T-helper 2 cell treated with Interferon-gamma antibody and Interleukin-4, amounts not matched to agents 100 ng/mL and 5 ng/mL, for 36 hours (primary cell): ENCODE data around the gene RAD1. TPM values are rescaled to one million over a fixed set of nuclear protein-coding genes. Genes with fewer than 3 reads are reported as not detected.
"Not testable (repeated sequence)": the region's sequence is repeated elsewhere in the genome, so short reads cannot be mapped to it uniquely, and the experiment has no call there.

ENCODE experiments used
- intact Hi-C: fragments of 100-400 bp; cut with micrococcal nuclease; formaldehyde crosslinking; loops from one replicate; pipeline ENCODE4 v1.15.1; 2023
- total RNA-seq: library from RNA; stranded (reverse); gene quantifications from 2 replicates; pipeline ENCODE4 v1.2.3, GENCODE V29; 2022

Gene RAD1
- 28.1 and 32.3 TPM in 2 replicates for total RNA-seq

DNA sequence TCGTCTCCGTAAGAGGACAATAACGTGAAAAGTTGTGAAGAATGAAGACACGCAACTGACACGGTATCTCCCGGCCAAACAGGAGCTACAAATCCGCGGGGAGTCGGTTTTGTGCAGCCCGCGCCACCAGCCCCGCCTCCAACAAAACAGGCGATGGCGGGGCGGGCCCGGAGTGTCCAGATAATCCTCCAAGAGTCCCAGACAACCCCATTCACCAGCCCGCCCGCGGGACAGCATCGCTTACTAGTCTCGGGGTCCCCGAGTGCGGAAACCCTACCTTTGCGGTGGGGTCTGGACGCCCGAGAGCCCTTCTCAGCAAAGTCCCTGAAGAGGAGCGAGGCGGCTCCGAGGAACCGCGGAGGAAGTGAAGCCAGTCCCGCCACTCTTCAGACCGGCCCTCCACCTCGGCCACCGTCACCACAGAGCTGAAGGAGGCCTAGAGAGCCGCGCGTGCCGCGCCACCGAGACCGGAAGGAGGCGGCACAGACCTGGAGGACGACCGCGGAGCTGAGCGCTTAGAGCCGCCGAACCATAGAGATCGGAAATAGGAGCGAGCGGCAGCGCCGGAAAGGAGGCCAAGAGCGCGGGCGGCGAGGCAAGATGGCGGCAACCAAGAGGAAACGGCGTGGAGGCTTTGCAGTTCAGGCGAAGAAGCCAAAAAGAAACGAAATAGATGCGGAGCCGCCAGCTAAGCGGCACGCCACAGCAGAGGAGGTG lies at the start of gene RAD1, which contains the start of gene BRIX1:
Gene RAD1 (minus strand): TSS at position 366 of the 717 bp plus-strand sequence. CDS start 612 bp downstream, outside the sequence.
Gene BRIX1 (plus strand): TSS at position 573 of the 717 bp plus-strand sequence. CDS start 28 bp downstream, at position 601.
- intact Hi-C loops, result loop anchor here (1.0 to 5.0 kb wide), 7 partner anchors 9 to 1962 kb away; partner anchors contain the start of genes AMACR, DNAJC21, IL7R and NIPBL

DNA sequence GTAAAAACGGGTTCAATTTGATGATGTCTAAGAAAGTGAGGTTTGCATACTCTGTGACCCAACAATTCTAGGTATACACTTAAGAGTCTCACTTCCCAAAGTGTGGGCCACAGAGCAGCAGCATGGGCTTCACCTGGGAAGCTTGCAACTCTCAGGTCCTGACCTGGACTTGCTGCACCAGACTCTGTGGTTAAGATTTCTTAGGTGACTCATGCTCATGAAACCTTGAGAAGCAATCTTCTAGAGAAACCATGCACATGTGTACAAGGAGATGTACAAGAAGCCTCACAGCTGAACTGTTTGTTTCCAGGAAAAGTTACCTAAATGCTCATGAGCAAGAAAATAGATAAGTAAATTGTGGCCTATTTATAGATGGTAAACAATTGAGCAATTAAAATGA lies 44.0 kb upstream of the RAD1 start:
- intact Hi-C loops, result no loop called here

DNA sequence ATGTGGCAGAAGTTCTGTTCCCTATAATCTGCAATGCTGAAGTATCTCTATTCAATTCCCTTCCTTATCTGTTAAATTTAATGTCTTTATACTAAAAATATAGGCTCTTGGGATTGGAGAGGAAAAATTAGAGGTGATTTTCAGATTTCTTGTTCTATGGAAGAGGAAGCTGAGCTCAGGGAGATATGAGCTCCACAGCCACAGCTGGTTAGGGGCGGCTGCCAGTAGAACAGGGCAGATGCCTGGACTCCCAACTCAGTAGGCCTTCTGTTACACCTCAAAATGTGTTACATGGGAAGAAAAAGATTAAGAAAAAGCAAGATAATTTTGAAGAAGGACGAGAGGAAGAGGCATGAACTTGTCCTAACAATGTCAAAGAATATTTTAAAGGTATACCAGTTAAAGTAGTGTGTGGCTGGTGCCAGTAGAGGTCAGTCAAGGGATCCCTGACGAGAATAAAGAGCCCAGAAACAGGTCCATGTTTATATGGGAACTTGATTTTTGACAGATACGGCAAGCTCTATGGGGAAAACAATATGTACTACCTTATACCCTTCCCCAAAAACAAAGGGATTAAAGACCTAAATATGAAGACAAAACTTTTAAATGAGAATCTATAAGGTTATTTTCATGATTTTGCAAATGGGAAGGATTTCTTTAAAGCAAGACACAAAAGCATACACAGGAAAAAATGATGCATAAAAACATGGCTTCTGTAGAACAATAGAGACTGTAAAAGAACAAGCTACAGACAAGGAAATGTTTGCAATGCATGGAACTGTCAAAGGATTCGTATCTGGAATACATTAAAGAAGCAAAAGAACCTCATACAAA lies 42.8 kb upstream of the RAD1 start:
- intact Hi-C loops, result loop anchor here (1.0 kb wide), 1 partner anchor 45 kb away; no protein-coding TSS in a partner anchor

DNA sequence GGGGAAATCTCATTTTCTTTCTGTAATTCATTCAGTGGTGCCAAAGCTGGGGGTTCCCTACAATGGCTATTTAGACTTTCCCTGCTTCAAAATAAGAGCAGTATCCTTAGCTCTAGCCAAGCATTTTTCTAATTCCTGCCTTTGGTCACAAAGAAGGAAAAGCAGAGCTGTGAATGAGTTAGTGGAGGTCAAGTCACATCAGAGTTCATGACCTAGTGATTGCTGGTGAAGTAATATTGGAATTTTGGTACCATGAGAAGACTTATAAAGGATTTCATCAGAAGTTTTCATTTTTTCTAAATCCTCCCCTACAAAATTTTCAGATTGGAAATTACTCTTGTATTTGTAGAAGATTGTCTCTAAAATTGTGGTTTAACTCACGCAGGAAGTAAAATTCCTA lies 42.0 kb upstream of the RAD1 start:
- intact Hi-C loops, result no loop called here

DNA sequence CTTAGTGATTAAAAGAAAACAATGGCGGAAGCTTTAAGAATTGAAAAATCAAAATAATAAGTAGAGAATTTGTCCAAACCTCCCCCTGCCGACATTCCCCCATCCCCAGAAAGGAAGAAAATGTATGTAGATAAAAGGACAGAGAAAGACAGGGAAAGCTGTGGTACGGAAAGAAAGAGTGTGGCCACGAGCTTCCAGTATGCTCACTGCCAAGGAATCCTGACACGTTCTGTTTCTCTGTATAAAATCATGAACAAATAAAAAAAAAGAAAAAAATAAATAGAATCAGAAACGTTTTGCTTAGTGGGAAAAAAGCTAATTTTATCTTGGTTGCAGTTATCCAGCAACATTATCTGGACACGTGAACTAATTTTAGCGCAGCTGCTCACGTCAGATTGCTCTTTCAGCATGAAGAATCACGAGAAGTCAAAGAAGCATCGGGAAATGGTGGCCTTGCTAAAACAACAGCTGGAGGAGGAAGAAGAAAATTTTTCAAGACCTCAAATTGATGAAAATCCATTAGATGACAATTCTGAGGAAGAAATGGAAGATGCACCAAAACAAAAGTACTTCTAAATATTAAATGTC lies 29.2 kb upstream of the RAD1 start:
- intact Hi-C loops, result no loop called here

DNA sequence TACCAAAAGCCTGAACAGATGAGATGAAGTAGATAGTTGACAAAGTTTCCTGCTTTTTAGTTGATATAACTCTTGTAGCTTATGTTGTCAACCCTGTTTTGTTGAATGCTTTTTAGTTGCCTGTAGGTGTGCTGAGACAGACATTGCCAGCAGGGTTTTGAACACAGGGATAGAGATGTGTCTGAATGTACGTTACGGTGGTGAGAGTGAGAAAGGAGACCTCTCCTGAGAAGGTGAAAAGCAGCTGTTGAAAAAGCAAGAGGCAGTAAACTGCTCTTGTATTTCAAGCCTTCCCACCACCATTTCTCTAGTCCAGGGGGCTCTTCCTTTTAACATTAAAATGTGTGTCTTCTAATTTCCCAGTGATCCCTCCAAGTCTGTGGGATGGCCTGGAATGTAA lies 28.7 kb upstream of the RAD1 start:
- intact Hi-C loops, result no loop called here

DNA sequence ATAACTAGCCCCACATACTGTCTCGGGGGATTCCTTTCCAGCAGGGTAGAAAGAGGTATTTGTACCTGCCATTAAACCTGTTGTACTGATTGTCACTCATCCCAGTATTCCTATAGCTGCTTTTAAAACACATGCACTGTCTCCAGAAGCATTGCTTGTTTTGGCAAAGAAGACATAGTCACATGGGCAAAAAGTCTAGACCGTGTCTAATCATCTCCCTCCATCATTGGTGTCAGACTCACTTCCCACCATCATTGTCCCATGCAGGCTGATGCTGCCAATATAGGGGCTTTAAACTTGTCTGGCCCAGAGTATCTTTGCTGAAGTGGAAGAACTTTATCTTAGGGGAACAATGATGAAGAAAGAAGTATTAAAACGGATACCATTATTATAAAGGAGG lies 26.6 kb upstream of the RAD1 start:
- intact Hi-C loops, result no loop called here

GRCh38 chr5:34932947-34933346 lies 17.6 kb upstream of the RAD1 start:
- intact Hi-C loops, result no loop called here

DNA sequence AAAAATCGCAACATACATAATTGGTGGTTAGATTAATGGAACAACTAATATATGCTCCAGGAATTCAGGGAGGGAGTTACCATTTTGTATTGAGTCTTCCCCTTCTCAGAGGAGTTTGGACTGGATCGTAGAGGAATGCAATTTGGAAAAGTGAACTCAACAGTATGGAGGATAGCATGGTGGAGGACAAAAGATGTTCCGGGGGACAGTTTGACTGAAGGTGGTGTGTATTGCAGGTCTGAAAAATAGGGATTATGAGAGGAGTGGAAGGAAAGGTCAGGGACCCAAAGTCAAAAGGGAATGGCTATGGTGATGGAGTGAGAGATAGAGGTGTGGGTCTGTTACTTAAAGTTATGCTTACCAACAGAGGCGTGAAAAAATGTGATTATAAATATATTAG lies 15.6 kb upstream of the RAD1 start:
- intact Hi-C loops, result no loop called here

DNA sequence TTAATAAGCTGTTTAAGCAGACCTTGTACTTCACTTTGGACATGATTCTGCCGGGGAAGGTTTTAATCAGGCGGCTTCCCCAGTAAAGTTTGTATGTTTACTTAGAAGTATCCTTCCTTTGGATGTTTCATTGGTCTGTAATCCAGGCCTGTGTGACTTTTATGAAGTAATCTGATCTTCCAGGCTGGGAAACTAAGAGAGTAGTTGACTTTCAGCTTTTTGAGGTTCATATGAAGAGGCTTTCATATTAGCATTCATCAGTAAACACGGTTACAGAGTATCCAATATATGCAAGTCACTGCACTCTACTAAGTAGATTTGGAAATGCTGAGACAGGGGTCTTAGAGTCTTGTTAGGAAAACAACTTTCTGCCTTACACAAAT lies 15.1 kb upstream of the RAD1 start:
- intact Hi-C loops, result no loop called here

DNA sequence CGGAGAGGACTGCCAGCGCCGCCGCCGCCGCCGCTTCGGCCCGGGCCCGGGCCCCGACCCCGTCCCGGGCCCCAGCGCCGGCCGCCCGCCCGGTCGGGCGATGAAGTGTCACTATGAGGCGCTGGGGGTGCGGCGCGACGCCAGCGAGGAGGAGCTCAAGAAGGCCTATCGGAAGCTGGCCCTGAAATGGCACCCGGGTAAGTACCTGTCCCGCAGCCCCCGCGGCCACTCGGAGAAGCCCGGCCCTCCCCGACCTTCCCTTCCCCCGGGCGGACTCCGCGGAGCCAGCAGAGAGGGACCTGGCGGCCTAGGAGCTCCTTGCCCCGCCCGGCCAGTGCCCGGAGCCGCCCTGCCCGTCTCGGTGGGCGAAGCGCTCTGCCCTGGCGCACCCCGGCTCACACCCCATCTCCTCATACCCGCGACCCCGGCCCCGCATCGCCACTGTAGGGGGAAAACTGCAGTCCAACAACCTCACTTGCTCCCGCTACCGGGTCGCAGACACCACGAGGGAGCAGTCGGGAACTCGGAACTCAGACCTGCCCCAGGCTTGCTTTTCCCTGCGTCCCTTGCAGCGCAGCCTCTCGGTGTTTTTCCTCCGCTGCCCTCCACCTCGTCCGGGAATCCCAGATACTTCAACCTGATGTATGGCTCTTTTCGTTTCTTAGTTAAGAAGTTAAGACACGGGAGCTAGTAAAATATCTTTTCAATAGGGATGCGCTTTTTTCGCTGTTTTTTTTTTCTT lies 14.6 kb upstream of the RAD1 start:
- intact Hi-C loops, result loop anchor here (1.0 to 2.0 kb wide), 3 partner anchors 15 to 1489 kb away; partner anchors contain the start of genes BRIX1, LMBRD2, RAD1 and TARS1

GRCh38 chr5:34929134-34929719 lies 13.9 kb upstream of the RAD1 start, which contains the start of gene DNAJC21:
Gene DNAJC21 (plus strand): TSS chr5:34929559. CDS start chr5:34929820, 261 bp downstream.
- intact Hi-C loops, result loop anchor here (1.0 to 2.0 kb wide), 3 partner anchors 14 to 1488 kb away; partner anchors contain the start of genes BRIX1, LMBRD2, RAD1 and TARS1

DNA sequence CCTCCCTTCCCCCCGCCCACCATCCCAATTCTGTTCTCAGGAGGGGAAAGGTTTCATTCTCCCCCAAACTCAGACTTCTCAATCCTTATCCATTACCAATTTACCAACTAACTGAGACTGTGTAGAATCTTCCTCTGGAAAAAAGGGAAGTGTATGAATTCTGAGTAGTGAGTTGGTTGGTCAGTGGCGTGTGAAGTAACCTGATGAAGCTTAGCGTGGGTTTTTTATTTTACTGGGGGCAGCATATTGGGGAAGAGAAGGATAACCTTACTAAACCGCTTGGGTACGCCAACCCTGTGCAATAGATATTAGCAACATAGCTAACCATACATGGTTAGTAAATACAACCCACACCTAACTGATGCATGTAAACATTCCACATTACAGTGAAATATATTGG lies 13.0 kb upstream of the RAD1 start:
- intact Hi-C loops, result loop anchor here (2.0 kb wide), 1 partner anchor 1487 kb away; the partner anchor contains the start of gene TARS1

- intact Hi-C loops, result loop anchor here (2.0 kb wide), 1 partner anchor 1487 kb away; the partner anchor contains the start of gene TARS1
Measured at GRCh38 chr5:34927785-34928184, 12.5 kb upstream of the RAD1 start.

GRCh38 chr5:34926318-34926888 lies 11.1 kb upstream of the RAD1 start:
- intact Hi-C loops, result no loop called here

DNA sequence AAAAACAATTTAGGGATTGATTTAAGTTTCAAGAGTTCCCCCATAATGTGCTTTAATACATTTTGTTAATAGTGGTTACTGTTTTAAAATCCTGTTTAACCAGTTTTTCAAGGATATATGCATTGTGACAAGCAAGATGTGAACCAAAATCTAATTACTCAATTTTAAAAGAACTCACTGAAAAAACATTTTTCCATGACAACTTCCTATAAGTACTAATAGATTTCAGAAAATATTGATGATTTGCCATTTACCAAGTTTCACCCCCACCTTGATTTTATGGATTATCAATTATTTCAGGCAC lies 9.1 kb upstream of the RAD1 start:
- intact Hi-C loops, result loop anchor here (1.0 kb wide), 1 partner anchor 9 kb away; the partner anchor contains the start of genes BRIX1 and RAD1

DNA sequence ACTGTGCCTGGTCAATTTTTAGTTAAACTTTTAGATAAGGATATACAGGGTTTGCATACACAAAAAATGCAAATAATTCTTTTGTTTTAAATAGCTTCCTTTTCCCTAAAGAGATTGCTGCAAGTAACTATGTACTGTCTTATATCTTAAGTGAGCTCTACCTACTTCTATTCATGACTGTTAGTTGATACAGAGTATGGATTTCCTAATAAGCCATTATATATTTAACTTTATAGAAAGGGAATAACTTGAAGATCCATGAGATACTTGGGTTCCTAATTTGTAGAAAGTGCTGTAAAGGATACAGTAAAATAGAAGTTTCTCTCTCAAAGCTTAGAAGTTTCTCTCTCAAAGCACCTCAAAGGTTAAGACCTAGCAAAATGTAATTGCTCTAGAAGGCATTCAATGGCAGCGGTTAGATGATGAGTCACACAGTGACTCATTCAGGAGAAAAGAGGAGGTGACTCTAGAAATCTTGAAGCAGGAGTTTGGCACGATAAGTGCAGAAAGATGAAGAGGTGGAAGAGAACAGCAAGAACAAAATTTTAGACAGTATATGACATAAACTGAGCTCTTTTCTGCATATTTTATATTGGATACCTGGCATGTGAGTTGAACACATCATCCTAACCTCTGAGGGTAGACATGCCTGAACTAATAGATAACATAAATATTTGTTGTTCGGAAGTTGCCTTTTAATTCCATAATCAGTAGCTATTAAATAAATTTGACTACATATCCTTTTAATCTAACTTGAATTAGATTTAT lies 8.6 kb upstream of the RAD1 start:
- intact Hi-C loops, result loop anchor here (1.0 kb wide), 1 partner anchor 9 kb away; the partner anchor contains the start of genes BRIX1 and RAD1

- intact Hi-C loops, result not testable (repeated sequence)
Measured at GRCh38 chr5:34923256-34923655, 8.0 kb upstream of the RAD1 start.

GRCh38 chr5:34919077-34919476 lies 3.8 kb upstream of the RAD1 start:
- intact Hi-C loops, result loop anchor here (5.0 kb wide), 2 partner anchors 938 to 1958 kb away; partner anchors contain the start of genes IL7R and NIPBL
